HepG2 (cell line): ENCODE measurements around the gene TNS1. TPM values are rescaled to one million over a fixed set of nuclear protein-coding genes. Genes with fewer than 3 reads are reported as not detected.
A peak's percentile ranks its signal among the peaks of the same experiment; 100 is the strongest.

Experiments
- ARID2 ChIP-seq: sonication (generic); formaldehyde crosslinking; IDR thresholded peaks from 2 replicates; pipeline ENCODE4 v1.8.1; 2022; ENCODE audit warnings: mild to moderate bottlenecking, missing genetic modification reagents, borderline replicate concordance
- ASH2L ChIP-seq: fragments of 300-600, 200-600 bp; sonication (generic); IDR thresholded peaks from 2 replicates; pipeline ENCODE4 v1.7.0; 2017; ENCODE audit warnings: low read depth, mild to moderate bottlenecking, moderate library complexity, mixed read lengths, low read length; ENCODE audit not compliant: insufficient read length
- FOXK2 ChIP-seq: fragments of 450-650 bp; IDR thresholded peaks from 2 replicates; pipeline ENCODE4 v1.6.1; 2016
- FOXO1 ChIP-seq: sonication (generic); formaldehyde crosslinking; IDR thresholded peaks from 2 replicates; pipeline ENCODE4 v1.4.0; 2020; ENCODE audit warnings: missing genetic modification reagents
- HMGA1 ChIP-seq: sonication (generic); formaldehyde crosslinking; conservative IDR thresholded peaks from 2 replicates; pipeline ENCODE4 v1.4.0; 2020; ENCODE audit warnings: missing genetic modification reagents
- HNRNPK ChIP-seq: fragments of 200-400 bp; formaldehyde crosslinking; IDR thresholded peaks from 2 replicates; pipeline ENCODE4 v1.6.1; 2018; ENCODE audit warnings: low read length, low read depth, moderate library complexity, mild to moderate bottlenecking; ENCODE audit not compliant: poor library complexity, severe bottlenecking
- HOXD1 ChIP-seq: sonication (generic); formaldehyde crosslinking; IDR thresholded peaks from 2 replicates; pipeline ENCODE4 v1.5.0; 2020; ENCODE audit warnings: missing genetic modification reagents
- IRF2 ChIP-seq: IDR thresholded peaks from 2 replicates; pipeline ENCODE4 v1.6.1; 2018; ENCODE audit warnings: missing genetic modification reagents, missing compliant biosample characterization
- PHF21A ChIP-seq: sonication (generic); formaldehyde crosslinking; IDR thresholded peaks from 2 replicates; pipeline ENCODE4 v1.5.0; 2020; ENCODE audit warnings: mild to moderate bottlenecking, missing genetic modification reagents
- RCOR2 ChIP-seq: IDR thresholded peaks from 2 replicates; pipeline ENCODE4 v1.6.1; 2016; ENCODE audit warnings: missing biosample characterization, missing genetic modification reagents
- TARDBP ChIP-seq: sonication (generic); formaldehyde crosslinking; IDR thresholded peaks from 2 replicates; pipeline ENCODE4 v1.8.0; 2022; ENCODE audit warnings: mild to moderate bottlenecking, missing genetic modification reagents
- TEAD2 ChIP-seq: sonication (generic); formaldehyde crosslinking; IDR thresholded peaks from 2 replicates; pipeline ENCODE4 v1.9.0; 2021; ENCODE audit warnings: missing genetic modification reagents
- ZIK1 ChIP-seq: sonication (generic); formaldehyde crosslinking; IDR thresholded peaks from 2 replicates; pipeline ENCODE4 v1.5.0; 2020; ENCODE audit warnings: mild to moderate bottlenecking, low read depth, missing genetic modification reagents, borderline replicate concordance
- ZNF234 ChIP-seq: sonication (generic); formaldehyde crosslinking; conservative IDR thresholded peaks from 2 replicates; pipeline ENCODE4 v1.5.1; 2020; ENCODE audit warnings: mild to moderate bottlenecking, missing genetic modification reagents
- ZNF326 ChIP-seq: sonication (generic); formaldehyde crosslinking; IDR thresholded peaks from 2 replicates; pipeline ENCODE4 v1.4.0; 2020; ENCODE audit warnings: missing genetic modification reagents, borderline replicate concordance
- ZNF33B ChIP-seq: sonication (generic); formaldehyde crosslinking; IDR thresholded peaks from 2 replicates; pipeline ENCODE4 v1.5.1; 2020; ENCODE audit warnings: mild to moderate bottlenecking, missing genetic modification reagents
- ZNF598 ChIP-seq: sonication (generic); formaldehyde crosslinking; IDR thresholded peaks from 2 replicates; pipeline ENCODE4 v1.5.1; 2020; ENCODE audit warnings: mild to moderate bottlenecking, missing genetic modification reagents, borderline replicate concordance
- ZNF644 ChIP-seq: IDR thresholded peaks from 2 replicates; pipeline ENCODE4 v1.6.1; 2016; ENCODE audit warnings: low read depth
- polyA plus RNA-seq, 8 experiments: library from polyadenylated mRNA; depleted of rRNA in 3 of 8; stranded (reverse) in 7 of 8; unstranded in 1 of 8; fragments of >200 nt; fragmentation: Illumina TruSeq in 4 of 8; extraction: Trizol in 4 of 8; gene quantifications; 2 replicates each; pipeline versions ENCODE4 v1.2.1 to v1.2.3, GENCODE V29; 2011 to 2016; ENCODE audit warnings: low read depth in 4 of 8, missing spikeins in 1 of 8, mixed read lengths in 1 of 8; ENCODE audit not compliant: insufficient read depth in 1 of 8
- total RNA-seq, 5 experiments: library from RNA; depleted of rRNA; stranded (reverse); fragments of >200 nt; fragmentation: Illumina TruSeq; extraction: Trizol; gene quantifications; 2 replicates each; pipeline ENCODE4 v1.2.3, GENCODE V29; 2016; ENCODE audit warnings: low read depth in 1 of 5
- TF ChIP-seq, protein P1 (sequence below): sonication (generic); formaldehyde crosslinking; IDR thresholded peaks from 2 replicates; pipeline ENCODE4 v1.5.0; 2020; ENCODE audit warnings: mild to moderate bottlenecking, missing genetic modification reagents, borderline replicate concordance
- TF ChIP-seq, protein P2 (sequence below): fragments of 450-650 bp; IDR thresholded peaks from 2 replicates; pipeline ENCODE4 v1.6.1; 2017
- TF ChIP-seq, protein P3 (sequence below): sonication (generic); formaldehyde crosslinking; IDR thresholded peaks from 2 replicates; pipeline ENCODE4 v1.5.0; 2020; ENCODE audit warnings: mild to moderate bottlenecking, missing genetic modification reagents, moderate library complexity
- TF ChIP-seq, protein P4 (sequence below): sonication (generic); formaldehyde crosslinking; IDR thresholded peaks from 2 replicates; pipeline ENCODE4 v1.4.0; 2020; ENCODE audit warnings: missing genetic modification reagents

Gene TNS1
- total and polyA plus RNA-seq, 2 of the 13 experiments (the other 11 are each of a cell fraction or from before 2014, with no cell fraction given), result 1.9 to 118 TPM

DNA sequence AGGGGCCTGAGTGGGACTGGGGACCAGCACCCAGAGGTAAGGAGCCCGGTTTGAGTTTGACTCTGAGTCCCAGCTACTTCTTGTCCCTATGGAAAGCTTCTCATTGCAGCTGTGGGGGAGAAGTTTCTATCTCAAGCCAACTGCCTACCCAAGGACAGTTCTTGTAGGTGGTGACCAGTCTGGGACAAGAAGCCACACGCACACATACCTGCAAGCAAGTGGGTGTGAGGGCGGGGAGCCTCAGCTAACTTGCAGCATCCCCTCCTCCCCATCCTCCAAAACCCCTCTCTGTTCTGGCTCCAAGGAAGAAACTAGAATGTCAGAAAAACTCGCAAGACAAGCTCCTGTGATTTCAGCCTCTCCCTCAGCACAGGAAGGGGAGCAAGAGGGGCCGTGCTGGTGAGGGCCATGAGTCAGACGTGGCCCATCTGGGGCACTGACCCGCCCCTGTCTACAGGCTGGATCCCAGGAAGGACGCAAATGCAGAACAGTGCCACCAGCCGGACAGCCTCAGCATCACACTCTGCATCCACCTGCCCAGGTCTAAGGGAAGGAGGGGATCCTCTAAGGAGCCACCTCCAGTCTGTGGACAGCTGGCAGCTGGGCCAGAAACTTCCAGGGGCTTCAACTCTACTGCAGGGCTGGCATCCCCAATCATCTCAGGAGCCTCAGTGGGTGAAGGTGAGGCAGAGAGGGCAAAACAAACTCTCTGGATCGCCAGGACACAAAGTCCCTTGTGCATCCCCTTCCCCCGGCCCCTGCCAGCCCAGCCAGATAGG lies 103.4 kb downstream of the TNS1 start (continued):
- TF ChIP-seq, protein P1, sequence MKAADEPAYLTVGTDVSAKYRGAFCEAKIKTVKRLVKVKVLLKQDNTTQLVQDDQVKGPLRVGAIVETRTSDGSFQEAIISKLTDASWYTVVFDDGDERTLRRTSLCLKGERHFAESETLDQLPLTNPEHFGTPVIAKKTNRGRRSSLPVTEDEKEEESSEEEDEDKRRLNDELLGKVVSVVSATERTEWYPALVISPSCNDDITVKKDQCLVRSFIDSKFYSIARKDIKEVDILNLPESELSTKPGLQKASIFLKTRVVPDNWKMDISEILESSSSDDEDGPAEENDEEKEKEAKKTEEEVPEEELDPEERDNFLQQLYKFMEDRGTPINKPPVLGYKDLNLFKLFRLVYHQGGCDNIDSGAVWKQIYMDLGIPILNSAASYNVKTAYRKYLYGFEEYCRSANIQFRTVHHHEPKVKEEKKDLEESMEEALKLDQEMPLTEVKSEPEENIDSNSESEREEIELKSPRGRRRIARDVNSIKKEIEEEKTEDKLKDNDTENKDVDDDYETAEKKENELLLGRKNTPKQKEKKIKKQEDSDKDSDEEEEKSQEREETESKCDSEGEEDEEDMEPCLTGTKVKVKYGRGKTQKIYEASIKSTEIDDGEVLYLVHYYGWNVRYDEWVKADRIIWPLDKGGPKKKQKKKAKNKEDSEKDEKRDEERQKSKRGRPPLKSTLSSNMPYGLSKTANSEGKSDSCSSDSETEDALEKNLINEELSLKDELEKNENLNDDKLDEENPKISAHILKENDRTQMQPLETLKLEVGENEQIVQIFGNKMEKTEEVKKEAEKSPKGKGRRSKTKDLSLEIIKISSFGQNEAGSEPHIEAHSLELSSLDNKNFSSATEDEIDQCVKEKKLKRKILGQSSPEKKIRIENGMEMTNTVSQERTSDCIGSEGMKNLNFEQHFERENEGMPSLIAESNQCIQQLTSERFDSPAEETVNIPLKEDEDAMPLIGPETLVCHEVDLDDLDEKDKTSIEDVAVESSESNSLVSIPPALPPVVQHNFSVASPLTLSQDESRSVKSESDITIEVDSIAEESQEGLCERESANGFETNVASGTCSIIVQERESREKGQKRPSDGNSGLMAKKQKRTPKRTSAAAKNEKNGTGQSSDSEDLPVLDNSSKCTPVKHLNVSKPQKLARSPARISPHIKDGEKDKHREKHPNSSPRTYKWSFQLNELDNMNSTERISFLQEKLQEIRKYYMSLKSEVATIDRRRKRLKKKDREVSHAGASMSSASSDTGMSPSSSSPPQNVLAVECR (CRISPR knock-in tag), result peak; percentile 42; the same call in 1 of the 2 replicates
- TF ChIP-seq FOXK2 (no peak), PHF21A (peak; percentile 85), HNRNPK (no peak), HOXD1 (CRISPR knock-in tag) (no peak), ZNF234 (CRISPR knock-in tag) (no peak), ZNF644 (CRISPR knock-in tag) (peak; percentile 66), HMGA1 (no peak), ARID2 (CRISPR knock-in tag) (no peak), TEAD2 (CRISPR knock-in tag) (no peak), TARDBP (CRISPR knock-in tag) (peak; percentile 65; the same call in 1 of the 2 replicates), FOXO1 (CRISPR knock-in tag) (peak; percentile 32; the same call in 1 of the 2 replicates), ASH2L (peak; percentile 57), RCOR2 (CRISPR knock-in tag) (peak; percentile 50; the same call in 1 of the 2 replicates), ZNF326 (CRISPR knock-in tag) (no peak), ZNF33B (CRISPR knock-in tag) (no peak), ZIK1 (CRISPR knock-in tag) (peak; percentile 70; the same call in 1 of the 2 replicates), ZNF598 (0 out of 2 replicates have a peak, but pooled peaks have one; percentile 67), IRF2 (CRISPR knock-in tag) (peak; percentile 74)
- TF ChIP-seq, protein P2, sequence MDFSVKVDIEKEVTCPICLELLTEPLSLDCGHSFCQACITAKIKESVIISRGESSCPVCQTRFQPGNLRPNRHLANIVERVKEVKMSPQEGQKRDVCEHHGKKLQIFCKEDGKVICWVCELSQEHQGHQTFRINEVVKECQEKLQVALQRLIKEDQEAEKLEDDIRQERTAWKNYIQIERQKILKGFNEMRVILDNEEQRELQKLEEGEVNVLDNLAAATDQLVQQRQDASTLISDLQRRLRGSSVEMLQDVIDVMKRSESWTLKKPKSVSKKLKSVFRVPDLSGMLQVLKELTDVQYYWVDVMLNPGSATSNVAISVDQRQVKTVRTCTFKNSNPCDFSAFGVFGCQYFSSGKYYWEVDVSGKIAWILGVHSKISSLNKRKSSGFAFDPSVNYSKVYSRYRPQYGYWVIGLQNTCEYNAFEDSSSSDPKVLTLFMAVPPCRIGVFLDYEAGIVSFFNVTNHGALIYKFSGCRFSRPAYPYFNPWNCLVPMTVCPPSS, result no peak
- TF ChIP-seq, protein P3, sequence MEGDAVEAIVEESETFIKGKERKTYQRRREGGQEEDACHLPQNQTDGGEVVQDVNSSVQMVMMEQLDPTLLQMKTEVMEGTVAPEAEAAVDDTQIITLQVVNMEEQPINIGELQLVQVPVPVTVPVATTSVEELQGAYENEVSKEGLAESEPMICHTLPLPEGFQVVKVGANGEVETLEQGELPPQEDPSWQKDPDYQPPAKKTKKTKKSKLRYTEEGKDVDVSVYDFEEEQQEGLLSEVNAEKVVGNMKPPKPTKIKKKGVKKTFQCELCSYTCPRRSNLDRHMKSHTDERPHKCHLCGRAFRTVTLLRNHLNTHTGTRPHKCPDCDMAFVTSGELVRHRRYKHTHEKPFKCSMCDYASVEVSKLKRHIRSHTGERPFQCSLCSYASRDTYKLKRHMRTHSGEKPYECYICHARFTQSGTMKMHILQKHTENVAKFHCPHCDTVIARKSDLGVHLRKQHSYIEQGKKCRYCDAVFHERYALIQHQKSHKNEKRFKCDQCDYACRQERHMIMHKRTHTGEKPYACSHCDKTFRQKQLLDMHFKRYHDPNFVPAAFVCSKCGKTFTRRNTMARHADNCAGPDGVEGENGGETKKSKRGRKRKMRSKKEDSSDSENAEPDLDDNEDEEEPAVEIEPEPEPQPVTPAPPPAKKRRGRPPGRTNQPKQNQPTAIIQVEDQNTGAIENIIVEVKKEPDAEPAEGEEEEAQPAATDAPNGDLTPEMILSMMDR (CRISPR knock-in tag), result peak; percentile 94
- TF ChIP-seq, protein P4, sequence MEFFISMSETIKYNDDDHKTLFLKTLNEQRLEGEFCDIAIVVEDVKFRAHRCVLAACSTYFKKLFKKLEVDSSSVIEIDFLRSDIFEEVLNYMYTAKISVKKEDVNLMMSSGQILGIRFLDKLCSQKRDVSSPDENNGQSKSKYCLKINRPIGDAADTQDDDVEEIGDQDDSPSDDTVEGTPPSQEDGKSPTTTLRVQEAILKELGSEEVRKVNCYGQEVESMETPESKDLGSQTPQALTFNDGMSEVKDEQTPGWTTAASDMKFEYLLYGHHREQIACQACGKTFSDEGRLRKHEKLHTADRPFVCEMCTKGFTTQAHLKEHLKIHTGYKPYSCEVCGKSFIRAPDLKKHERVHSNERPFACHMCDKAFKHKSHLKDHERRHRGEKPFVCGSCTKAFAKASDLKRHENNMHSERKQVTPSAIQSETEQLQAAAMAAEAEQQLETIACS, result no peak
